NCI-H2107 (cell line): ENCODE data around the gene CCDC15.

ENCODE experiments used
- DNase-seq: peaks from one replicate; lab custom pipeline; 2025; lab: John Stamatoyannopoulos, UW

Gene CCDC15

DNA sequence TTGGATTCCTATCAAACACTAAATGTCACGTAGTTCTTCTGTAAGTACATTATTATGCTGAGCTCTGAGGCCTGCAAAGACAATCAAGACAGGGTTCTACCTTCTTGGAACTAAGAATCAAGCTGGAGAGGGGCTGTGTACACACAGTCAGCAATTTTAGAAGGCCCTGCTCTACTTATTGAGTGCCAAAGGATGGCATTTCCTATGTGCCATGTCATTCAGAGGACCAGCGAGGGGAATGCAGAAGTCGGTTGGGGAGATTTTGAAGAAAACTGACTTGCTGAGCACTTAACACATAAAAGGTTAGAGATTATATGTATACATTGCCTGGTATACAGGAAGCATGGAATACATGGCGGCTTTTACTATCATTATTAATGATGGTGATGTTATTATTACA lies 114.4 kb downstream of the CCDC15 start:
- DNase-seq: no peak

DNA sequence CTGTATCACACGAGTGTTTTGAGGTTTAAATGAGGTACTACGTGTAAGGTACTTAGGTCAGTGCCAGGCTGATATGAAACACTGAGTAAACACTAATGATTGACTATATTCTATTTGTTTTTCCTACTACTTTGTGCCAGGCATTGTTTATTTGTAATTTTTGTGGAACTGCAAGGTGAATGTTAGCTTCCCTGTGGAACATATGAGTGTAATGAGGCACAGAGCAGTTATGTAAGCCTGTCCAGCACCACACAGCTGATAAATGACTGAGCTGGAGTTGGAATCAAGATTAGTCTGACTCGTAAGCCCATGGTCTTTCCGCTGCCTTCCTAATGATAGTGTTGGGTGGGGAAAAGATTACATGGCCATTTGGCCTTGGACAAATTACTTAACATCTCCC lies 115.0 kb downstream of the CCDC15 start:
- DNase-seq: no peak

- no peak for DNase-seq
Observed at GRCh38 chr11:125069796-125070195, 115.8 kb downstream of the CCDC15 start.

DNA sequence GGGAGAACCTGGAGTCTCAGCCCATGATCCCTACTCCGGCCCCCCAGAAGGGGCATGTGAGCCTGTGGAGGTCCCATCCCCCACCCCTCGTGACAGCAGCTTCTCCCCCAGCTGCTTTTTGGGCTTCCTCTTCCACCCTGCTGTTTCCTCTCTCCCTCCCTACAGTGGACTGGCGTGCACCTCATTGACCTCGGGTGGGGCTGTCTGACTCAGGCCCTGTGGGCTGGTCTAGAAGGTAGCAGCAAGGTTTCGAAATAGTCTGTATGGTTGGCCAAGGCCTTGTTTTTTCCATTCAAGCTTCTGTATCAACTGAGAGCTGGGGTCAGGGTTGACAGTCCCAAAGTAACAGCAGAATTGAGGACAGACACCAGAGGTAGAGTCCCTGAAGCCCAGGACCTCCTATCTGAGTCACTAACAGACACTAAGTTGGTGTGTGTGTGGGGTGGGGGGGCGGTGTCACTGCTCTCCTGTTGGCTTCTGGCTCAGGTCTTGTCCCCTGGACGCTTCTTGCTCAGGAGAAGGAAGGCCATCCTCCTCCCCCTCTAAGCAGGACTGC lies 116.8 kb downstream of the CCDC15 start:
- DNase-seq: no peak

- DNase-seq: no peak
Observed at GRCh38 chr11:125071435-125071834, 117.4 kb downstream of the CCDC15 start.

DNA sequence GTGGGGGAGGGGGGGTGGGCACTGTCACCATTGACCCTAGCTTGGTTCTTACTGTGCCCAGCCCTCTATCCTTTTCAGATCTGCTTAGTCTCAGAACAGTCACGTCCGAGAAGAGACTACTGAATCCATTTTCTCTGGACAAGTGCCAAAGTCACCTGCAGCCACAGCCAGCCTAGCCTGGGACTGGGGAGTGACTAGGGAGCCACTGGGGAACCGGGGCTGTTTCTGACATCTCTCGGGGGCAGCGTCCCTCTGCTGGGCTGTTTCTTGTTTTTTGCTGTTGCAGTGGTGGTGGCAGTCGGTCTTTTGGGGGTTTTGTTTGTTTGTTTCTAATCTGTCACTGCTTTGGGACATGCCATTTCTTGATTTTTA lies 117.8 kb downstream of the CCDC15 start:
- DNase-seq: no peak

GRCh38 chr11:125072218-125072960 lies 118.4 kb downstream of the CCDC15 start:
- DNase-seq: no peak

GRCh38 chr11:125072961-125073590 lies 119.1 kb downstream of the CCDC15 start:
- DNase-seq: no peak

DNA sequence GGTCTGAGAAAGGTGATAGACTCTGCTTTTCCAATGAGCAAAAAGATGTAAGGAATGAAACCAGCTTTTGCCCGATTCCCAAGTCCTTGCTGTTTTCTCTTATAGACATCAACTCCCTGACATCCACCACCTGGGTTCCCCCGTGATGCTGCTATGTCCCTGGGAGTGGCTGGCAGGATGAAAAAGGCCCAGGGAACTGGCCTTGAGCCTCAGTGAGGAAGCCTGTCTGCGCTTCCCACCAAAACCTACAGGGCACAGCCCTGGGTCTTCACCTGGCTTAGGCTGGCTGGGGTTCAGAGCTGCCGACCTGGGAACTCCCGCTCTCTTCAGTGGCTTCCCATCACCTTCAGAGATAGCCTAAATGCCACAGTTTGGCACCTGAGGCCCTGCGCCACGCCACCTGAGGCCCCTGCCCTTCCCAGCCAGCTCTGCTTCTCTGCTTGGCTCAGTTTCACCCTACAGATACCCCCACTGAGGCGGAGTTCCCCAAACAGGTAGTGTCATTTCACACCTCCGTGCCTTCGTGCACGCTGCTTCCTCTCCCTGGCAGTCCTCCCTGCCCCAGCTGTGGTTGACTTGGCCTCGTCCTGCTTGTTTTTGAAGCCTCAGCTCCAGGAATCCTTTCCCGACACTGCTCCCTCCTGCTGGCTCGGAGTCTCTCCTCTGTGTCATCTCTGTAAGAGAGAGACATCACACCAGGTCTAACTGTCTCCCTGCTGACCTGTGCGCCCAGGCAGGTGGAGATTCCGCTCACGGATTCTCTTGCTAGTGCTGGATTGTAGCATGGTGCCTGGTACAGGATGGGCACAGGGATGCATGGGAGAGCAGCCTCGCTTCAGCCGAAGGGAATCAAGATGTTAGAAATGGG lies 119.8 kb downstream of the CCDC15 start:
- no peak for DNase-seq

DNA sequence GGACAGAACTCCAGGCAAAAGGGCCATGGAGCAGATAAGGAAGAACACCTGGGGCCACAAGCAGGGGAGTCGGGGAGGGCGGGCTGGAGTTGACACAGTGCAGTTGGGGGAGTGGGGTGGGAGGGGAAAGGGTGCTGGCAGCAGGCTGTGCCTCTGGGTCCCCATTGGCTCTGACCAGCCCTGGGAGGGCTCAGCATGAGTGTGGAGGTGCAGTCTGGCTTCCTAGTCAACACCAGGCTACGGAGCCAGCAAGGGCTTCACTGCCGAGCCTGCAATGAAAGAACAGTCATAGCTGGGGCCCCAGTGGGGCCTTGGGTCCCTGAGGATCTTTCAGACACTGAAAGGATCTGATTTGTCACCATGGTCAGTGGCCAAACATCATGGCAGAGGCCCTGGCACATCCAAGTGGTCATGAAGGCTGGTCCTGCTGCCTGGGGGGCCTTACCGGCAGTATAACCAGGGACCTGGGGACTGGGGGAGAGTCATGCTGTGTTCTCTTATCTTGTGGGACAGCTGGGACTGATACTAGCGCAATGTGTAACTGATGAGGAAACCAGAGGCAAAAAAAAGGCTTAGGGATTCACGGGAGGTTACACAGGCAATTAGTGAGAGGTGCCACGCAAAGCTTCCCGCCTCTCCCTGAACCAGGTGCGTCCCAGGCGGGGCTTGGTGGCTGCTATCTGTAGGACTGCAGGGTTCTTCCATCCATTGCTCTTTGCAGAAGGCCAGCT lies 120.7 kb downstream of the CCDC15 start:
- DNase-seq: no peak

GRCh38 chr11:125075242-125075625 lies 121.2 kb downstream of the CCDC15 start:
- DNase-seq: no peak

- DNase-seq: no peak
Observed at GRCh38 chr11:125075900-125076317, 121.9 kb downstream of the CCDC15 start.

GRCh38 chr11:125076378-125076945 lies 122.5 kb downstream of the CCDC15 start:
- no peak for DNase-seq

GRCh38 chr11:125078016-125078415 lies 124.0 kb downstream of the CCDC15 start:
- no peak for DNase-seq

DNA sequence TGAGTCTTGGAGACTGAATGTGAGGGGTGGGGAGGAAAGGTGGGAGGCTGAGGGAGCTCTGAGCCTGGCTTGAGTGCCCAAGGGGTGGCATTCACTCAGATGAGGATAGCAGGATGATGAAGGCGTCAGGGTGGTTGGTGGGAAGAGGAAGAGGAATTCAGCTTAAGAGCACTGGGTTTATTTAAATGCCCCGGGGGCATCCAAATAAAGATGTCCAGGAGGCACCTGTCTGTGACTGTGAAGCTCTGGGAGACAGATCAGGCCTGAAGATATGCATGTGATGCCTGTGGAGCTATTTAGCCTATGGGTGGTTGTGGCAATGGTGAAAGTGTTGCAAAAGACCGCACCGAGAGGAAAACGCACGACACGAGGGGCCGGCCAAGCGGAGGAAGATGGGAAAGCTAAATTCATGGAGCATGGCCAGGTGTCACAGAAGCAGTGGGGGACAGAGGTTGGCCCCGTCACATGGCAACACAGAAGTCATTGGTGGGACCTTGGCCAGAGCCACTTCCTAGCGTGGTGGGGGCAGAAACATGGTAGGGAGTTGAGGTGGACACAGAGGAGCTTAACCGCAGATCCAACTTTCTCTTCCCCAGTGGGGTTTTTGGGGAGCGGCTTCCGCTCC lies 124.6 kb downstream of the CCDC15 start:
- no peak for DNase-seq

DNA sequence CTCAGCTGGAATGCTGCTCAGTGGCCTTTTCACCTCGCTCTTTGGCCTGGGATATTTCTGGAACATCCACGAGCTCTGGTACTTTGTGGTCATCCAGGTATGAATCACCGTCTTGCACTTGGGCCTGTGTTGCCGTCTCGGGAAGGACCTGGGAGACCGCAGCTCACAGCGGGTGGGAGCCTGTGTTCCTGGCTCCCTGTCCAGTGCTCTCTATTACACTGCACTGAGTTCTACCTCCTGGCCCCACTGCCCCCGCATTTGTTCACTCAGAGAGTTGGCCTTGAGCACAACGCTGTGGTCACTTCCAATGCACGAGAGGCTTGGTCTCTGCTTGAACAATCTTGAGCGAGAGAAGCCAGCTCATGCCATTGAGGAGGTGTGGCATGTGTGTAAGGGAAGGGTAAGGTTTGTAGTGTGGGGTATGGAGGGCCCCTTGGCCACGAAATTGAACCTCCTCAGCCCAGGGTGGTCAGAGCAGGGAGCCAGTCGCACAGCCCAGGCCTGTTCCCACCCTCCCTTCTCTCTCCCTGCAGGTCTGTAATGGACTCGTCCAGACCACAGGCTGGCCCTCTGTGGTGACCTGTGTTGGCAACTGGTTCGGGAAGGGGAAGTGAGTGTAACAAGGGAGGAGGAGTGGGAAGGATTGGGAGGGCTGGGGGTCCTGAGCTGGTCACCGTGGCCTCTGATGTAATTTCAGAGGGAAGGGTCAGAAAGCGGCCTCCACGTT lies 125.3 kb downstream of the CCDC15 start:
- no peak for DNase-seq

DNA sequence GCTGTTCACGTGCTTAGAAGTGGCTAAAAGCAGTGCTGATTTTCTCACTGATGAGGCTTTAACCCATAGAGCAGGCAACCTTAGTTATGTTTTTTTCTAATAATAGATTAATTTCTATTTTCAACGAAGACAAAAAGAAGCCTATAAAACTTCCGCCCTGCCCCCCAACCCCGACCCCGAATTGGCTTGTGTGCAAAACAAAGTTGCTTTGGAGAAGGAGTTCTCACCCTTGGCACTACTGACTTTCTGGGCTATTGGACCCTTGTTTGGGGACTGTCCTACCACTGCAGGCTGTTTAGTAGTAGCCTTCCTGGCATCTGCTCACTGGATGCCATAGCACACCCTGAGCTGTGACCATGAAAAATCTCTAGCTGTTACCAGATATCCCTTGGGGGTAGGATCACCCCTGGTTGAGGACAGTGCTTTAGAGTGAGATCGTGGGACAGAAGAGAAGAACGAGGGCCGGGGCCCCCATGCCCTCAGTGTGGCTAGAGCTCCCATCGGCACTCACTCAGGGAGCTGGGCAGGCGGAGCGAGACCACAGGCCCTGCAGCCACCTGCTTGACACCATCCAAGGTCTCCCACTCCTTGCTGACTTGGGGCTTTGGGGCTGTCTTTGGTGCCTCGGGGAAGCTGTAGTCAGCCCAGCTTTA lies 126.0 kb downstream of the CCDC15 start:
- DNase-seq: no peak

DNA sequence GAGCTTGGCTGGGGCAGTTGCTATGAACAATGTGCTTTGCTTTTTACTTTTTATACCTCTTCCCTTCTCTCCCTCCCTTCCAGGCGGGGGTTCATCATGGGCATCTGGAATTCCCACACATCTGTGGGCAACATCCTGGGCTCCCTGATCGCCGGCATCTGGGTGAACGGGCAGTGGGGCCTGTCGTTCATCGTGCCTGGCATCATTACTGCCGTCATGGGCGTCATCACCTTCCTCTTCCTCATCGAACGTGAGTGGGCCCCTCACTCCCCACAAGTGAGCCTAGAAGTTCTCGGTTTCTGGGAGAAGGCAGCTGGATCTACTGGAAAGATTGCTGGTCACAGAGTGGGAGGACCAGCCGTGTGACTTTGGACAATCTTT lies 126.5 kb downstream of the CCDC15 start:
- no peak for DNase-seq

GRCh38 chr11:125081098-125081798 lies 127.2 kb downstream of the CCDC15 start:
- DNase-seq: no peak
